Stimulated activated naive CD4-positive, alpha-beta T cell treated with Interleukin-2 at 50 U/mL for 16 hours (primary cell): Measurements from ENCODE around the gene NOTO.
"Not testable (repeated sequence)": the region's sequence is repeated elsewhere in the genome, so short reads cannot be mapped to it uniquely, and the experiment has no call there.

Experiments
- DNase-seq: peaks from one replicate; lab custom pipeline; 2025; lab: John Stamatoyannopoulos, UW

NOTO gene, protein sequence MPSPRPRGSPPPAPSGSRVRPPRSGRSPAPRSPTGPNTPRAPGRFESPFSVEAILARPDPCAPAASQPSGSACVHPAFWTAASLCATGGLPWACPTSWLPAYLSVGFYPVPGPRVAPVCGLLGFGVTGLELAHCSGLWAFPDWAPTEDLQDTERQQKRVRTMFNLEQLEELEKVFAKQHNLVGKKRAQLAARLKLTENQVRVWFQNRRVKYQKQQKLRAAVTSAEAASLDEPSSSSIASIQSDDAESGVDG

DNA sequence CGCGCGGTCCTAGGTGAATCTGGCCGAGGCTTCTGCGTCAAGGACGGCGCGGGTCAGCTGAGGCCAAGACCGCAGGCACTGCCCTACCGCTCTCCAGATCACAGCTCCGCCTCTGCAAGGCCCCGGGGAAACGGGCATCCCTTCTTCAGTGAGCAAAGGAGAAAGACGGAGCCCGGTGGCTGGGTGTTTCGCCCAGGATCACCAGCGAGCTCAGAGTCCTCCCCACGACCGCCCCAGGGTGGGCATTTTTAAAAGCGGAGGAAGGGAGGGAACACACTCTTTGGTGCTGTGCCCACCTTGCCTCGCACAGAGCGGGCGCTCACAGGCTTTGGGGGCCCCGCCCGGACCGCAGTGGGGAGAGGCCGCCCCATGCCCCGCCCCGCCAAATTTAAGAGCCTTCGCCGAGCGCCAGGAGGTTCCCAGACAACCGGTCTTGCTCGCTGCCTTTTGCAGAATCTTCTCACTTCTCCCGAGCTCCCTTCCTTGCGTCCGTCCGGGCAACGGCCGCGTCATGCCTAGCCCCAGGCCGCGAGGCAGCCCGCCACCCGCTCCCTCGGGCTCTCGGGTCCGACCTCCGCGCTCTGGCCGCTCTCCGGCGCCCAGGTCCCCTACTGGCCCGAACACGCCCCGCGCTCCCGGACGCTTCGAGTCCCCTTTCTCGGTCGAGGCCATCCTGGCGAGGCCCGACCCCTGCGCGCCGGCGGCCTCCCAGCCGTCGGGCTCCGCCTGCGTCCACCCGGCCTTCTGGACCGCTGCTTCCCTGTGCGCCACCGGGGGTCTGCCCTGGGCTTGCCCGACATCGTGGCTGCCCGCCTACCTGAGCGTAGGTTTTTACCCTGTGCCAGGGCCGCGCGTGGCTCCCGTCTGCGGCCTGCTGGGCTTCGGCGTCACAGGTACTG lies at the start of gene NOTO:
Gene NOTO (plus strand): TSS at position 419 of the 899 bp plus-strand sequence. CDS start 93 bp downstream, at position 512.
- no peak for DNase-seq

DNA sequence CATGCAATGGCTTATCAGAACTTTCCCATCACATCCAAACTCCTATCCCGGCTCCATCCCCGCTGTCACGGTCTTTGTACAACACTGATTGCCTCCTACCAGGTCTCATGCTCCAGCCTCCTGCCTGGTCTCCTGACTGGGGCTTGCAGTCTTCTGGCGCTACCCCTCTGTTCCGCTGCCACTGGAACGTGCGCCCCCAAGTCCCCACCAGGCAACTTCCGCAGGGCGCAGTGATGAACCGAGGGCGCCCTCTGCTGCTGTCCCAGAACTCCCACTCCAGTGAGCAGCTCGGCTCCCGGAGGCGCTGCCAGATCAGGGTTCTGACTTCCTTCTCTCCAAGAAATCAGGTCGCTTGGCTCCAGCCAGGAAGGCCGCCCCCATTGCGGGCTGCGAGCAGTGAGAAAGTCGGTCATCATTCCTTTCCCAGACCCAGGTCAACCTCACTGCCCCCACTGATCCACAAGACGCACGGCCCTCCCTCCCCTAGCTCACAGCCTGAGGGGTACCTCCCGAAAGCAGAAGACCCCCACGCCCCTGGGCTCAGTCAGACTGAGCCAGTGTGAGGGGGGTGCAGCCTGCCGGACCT lies 45.7 kb upstream of the NOTO start:
- DNase-seq, result peak; percentile 5

DNA sequence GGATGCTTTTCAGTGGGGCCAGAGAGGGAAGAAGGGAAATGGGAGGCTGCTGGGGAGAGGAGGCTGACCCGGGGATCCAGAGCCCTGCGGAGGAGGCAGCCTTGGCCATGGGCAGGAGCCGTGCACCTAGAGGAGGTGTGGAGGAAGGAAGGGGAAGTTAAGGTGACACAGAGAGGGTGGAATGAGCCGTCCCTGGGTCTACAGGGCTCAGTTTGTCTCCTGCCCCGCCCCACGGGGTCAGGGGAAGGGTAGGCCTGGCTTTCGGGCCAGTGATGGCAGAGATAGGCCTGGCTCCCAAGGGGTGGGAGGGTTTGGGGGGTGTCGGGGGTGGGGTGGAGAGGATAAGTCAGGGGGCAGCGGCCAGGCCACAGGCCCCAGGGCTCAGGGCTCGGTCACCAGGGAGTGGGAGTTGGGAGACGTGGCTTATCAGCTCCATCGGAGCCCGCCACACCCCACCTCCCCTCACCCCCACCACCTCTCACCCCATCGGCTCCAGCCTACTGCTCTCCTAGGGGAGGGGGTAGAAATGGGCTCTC lies 39.5 kb upstream of the NOTO start:
- no peak for DNase-seq

DNA sequence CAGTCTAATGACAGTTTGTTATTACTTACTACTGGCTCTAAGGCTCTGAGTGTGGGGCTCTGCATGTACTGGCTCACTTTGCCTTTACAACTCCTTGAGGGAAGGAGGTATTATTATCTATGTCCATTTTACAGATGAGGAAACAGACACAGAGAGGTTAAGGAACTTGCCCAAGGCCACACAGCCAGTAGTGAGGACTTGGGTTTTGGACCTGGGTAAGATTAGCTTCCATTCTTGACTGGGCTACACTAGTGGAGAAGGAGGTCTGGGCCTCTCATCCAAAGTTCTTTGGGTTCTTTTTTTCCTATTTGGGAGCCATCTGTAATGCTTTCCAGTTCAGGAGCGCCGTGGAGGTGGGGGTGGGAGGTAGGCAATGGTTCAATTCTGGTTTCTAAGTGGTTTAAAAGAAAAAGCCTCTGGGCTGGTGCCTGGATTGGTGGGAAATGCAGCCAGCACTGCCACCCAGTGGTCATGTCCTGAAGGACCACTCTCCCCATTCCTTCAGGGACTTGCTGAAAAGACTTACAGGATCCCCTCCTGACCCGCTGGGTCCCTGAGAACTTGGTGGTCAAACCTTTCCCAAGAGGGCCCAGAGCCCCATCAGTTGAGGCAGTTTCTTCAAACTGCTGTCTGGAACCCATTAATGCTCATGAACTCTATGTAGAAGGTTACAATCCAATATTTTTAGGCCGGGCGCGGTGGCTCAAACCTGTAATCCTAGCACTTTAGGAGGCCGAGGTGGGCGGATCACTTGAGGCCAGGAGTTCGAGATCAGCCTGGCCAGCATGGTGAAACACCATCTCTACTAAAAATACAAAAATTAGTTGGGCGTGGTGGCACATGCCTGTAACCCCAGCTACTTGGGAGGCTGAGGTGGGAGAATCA lies 38.6 kb upstream of the NOTO start:
- peak; percentile 45 for DNase-seq

DNA sequence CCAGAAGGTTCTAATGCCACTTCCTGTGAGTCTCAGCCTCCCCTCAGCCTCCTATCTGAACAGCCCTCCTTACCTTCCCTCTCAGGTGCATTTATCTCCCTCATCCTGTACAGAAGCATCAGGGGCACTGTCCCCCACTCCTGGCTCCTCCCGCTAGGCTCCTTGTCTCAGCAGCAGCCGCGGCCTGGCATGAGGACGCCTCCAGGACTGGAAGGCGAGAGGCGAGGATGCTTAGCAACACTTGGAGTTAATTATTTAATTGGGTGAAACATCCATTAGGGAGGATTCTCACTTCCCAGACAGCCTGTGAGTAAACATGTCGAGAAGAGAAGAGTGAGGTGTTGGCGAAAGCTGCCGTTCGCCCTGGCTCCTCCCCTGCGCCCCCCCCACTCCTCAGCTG lies 36.4 kb upstream of the NOTO start:
- not testable (repeated sequence) for DNase-seq

DNA sequence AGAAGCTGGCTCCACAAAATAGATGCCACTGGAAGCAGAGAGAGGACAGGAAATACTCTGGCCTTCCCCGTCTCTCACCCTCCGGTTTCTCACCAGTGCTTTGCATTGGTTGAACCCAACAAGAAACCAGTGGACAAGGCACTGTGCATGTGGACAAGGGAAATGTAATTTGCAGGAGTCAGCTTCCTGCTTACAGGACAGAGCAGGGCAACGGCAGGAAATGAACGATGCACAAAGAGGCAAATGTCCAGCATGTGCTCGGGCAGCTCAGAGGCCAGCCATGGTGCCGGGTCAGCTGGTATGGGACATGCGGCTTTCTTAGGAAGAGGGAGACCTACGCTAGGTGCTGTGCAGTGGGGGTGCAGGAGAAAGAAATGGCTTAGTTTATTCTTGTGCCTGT lies 35.6 kb upstream of the NOTO start:
- not testable (repeated sequence) for DNase-seq

DNA sequence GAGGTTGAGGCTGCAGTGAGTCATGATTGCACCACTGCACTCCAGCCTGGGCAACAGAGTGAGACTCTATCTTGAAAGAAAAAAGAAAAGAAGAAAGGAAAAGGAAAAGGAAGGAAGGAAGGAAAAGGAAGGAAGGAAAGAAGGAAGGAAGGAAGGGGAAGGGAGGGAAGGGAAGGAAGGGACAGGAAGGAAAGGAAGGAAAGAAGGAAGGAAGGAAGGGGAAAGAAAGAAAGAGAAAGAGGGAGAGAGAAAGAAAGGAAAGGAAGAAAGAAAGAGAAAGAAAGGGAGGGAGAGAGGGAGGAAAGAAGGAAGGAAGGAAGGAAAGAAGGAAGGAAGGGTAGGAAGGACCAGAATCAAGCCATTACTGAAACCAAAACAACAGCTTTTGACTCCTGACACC lies 34.0 kb upstream of the NOTO start:
- DNase-seq, result not testable (repeated sequence)

DNA sequence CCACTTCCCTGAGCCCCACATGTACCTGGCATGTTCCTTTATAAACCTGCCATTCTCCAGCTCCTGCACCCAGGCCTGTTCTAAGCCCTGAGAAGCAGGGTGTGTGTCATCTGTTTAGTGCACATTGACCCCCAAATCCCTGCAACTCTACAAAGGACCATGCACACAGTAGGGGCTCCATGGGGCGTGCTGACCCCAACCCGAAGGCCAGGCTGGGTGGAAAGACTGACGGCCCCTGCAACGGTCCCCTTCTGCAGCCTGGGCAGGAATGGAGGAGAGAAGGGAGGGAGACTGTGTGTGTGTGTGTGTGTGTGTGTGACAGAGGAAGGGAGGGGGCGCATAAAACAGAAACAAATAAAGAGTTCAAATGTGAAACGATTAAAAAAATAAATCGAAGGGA lies 32.0 kb upstream of the NOTO start:
- not testable (repeated sequence) for DNase-seq

DNA sequence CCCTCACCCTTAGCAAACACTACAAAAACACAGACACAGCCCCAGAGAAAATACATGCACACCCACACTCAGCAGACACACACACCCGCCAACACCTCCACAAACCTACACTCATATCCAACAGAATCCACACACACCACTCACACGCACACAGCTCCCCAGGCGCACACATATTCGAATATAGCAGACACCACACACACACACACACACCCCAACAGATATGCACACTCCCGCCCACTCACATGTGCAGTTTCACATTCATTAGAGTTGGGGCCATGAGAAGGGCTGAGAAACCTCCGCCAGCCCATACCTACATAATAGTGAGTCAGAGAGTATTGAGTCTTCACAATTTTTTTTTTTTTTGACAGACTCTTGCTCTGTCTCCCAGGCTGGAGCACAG lies 29.4 kb upstream of the NOTO start:
- DNase-seq, result peak; percentile 66

DNA sequence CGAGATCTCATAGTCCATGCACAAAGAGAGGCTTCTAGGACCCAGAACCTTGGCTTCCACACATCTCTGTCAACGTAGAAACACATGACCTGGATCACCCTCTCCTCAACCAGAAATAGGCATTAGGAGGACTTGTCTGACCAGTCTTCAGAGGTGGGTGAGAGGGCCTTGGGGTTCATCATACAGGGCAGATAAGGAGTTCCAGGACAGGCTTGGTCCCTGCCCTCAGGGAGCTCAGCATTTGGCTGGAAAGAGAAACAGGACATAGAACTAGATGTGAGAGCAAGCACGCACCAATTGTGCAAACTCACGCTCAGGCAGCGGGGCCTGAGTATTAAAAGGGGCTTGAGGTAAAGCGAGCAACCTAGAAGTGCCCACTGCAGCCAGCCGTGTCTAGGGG lies 28.6 kb upstream of the NOTO start:
- DNase-seq, result no peak

DNA sequence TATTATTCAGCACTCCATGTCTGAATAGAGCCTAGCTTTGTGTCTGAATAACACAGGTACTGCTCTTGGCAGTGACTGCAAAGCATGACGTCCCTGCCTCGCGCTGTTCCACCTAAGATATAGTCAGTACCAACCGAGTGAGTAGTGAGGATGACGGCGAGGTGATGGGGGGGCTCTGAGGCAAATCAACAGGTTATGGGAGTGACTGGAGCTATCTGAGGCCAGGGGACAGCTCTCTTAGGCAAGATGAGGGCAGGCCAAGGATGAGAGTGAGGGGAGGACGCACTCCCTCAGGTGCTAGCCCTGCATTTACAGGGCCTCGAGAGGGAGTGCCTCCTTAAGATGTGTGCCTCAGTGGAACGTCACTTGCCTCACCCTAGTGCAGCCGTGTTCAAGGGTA lies 28.1 kb upstream of the NOTO start:
- no peak for DNase-seq

DNA sequence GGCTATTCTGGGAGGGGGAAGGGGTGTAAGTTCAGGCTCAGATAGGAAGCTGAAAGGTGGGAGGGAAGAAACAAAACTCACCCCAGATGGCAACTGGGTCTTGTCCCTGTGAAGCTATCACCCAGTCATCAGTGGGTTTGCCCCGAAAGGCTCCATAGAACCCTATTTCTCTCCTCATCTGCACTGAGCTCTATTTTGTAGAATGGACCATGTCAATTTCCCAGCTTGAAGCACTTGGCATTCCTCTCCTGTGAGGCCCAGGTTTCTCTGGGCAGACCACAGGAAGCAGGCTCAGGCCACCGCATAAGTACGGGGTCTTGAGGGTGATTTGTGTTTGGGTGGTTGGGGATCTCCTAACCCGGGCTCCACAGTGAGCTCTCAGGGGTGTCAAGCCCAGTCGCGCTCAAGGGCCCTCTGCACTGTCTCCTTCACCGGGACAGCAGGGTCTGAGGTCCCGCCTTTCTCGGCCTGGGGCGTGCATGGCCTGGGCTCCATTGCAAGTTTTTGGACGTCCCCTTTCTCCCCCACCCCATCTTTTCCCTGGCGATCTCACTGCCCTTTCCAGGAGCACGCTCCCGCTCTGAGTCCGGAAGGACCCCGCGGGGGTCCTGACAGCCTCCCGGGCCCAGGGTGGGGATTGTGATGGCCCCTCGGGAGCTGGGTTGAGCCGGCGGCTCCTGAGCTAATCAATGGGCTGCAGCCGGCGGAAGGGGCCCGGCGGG lies 27.3 kb upstream of the NOTO start:
- no peak for DNase-seq

DNA sequence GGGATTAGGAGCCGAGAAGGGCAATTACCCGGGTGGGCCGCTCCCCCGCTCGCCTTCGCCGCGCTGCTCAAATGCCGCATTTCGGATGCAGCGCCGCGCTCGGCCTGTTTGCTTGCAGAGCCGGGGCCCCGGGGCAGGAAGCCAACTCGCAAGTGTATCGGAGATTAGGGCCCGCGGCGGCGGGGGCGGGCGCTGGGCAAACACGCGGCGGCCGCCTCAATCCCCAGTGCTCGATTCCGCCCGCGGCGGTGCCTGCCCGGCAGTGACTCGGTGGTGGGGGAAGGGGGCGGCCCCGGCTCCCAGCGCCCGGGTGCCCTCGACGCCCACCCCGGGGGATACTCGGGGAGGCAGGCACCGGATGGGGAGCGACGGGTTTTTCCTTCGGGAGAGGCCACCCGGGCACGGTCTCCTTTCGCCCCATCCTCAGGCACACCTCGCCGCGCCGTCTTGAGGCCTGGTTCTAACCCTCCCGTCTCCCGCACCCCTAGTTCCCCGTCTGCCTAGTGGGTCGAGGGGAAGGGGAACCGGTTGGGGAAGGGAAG lies 26.6 kb upstream of the NOTO start:
- DNase-seq, result peak; percentile 61

DNA sequence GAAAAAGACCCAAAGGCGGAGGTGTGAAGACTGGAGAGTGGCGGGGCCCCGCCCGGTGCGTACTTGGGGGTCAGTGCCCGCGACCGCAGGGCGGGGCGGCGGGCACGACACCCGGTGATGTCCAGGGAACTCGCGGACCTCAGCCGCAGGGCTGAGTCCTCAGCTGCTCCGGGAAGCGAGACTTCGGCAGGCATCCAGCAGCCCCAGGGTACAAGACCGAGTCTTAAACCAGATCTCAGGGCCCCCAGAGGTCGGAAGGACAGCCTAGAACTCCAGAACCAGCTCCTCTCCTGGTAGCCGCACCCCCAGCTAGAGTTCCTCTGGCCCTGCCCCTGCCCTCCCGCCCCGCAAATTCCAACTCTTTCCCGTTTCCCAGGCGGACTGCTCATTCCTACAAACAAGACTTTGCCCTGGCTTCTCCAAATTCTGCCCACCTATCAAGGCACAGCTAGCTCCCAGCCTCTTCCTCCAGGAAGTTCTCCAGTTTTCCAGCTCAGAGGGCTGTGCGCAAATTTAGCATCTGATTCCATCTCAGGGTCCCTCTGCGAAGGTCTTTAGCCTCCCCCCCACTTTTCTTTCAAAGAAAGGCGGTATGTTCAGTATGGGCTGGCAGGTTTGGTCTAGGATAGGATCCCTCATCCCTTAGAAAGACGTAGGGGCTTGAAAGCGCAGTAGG lies 26.0 kb upstream of the NOTO start:
- DNase-seq, result no peak

DNA sequence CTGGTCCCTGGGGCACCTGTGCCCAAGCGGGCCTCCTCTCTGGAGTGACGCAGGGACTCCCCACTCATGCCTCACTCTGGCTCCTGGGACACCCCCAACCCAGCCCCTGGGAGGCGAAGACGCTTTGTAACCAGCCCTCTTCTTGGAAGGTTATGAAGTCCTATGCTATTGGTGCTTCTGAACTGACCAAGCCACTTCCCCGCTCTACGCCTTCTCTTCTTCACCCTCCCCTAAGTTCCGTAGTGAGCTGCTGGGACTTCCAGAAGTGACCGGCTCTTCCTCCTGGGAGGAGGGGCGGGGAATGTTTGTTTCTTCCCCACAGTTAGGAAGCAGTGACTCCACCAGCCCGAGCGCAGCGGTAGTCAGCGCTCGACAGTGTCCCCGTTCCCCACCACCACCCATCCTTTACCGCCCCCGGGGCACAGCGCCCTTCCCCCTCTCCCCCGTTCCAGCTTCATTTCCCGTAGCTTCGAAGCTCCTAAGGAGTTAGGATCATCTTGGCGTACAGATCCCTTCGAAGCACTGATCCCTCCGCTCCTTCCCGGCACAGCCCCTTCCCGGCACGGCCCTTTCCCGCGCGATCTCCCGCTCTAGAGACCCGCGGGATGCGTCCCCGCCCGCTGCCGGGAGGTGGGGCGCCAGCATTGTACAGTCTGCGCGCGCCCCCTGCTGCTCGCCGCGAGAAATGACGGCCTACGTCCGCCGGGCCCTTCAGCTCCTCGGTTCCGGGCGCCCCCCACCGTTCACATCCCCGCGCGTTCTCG lies 25.3 kb upstream of the NOTO start:
- peak; percentile 84 for DNase-seq

DNA sequence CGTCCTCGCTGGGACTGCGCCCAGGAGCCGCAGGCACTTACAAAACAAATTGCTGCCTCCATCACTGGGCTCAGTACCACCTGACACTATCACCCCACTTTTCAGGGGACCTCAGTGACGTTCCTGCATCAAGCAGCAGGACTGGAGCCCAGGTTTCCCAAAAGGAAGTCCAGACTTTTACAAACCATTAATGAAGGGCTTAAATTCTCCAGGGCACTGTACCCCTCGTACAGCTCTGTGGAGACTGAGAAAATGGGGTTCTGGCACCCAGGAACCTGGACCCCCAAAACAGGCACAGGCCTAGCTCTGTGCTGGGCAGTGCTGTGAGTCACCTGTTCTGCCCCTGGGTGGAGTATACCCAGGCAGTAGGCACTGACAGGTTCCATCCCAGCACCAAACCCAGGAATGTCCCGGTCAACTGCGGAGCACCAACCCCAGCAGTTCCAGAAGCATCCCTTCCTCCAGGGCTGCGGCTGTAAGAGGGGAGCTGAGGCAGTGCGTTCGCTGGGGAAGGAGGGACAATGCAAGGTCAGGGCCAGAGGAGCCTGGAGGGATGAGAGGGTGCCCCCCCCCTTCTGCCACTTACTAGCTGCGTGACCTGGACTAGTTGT lies 24.6 kb upstream of the NOTO start:
- no peak for DNase-seq

DNA sequence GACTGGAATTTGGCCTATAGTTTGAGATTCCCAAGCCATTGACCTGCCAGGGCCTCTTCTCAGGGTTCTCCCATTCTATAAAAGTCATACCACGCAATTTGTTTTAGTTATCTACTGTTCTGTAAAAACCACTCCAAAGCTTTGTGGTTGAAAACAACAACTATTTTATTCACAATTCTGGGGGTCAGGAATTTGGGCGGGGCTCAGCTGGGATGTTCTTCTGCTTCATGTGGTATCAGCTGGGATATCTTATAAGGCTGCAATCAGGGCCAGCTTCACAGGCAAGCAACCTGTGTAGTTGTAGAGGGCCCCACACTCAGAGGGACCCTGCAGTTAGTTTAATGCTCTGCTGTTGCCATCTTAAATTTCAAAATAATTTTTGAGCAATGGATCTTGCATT lies 16.4 kb upstream of the NOTO start:
- no peak for DNase-seq

DNA sequence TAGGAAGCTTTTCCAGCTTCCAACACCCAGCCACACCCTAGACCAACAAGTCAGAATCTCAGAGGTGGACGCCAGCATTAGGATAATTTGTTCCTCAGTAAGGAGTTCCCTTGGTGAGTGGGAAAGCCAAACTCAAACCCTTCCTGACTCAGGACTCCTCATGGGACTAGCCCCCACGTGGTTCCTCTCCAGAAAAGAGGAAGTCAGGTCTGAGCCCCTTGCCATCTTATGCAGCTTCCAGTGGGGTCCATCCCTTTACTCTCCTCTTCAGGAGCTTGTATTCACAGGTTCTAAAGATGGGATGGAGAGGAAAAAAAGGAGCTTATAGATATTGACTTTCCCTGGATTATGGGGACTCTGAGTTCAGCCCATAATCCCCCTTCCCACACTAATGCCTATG lies 14.8 kb upstream of the NOTO start:
- no peak for DNase-seq

DNA sequence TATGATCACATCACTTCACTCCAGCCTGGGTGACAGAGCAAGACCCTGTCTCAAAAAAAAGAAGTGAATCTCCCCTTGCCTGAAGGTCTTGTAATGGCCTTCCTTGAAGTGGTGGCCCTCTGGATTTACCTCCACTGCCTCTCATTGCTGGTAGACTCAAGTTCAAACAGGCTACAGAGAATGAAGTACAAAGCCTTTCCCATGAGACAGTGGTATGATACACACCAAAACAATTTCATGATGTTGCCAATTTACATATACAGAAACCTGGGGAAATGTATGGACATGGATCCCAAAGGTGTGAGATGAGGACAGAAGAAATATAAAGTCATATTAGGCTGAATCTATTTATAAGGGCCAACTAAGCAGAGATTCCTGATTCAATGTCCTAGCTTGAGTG lies 4.8 kb upstream of the NOTO start:
- no peak for DNase-seq
